Duodenal mucosa (tissue), 2 donors: ENCODE measurements around the gene GPR87.

Source experiments
- H3K27ac ChIP-seq: one replicate; pipeline ENCODE4 v1.7.0; 2013; ENCODE audit warnings: low read depth, low read length
- H3K27me3 ChIP-seq, 2 donors: one replicate each; pipeline ENCODE4 v1.7.0; 2013; ENCODE audit warnings: low read length in 2 of 2, control low read depth in 1 of 2; ENCODE audit not compliant: insufficient read depth in 2 of 2, control insufficient read depth in 1 of 2
- H3K36me3 ChIP-seq, 2 donors: one replicate each; pipeline ENCODE4 v1.7.0; 2013; ENCODE audit warnings: low read length in 2 of 2, control low read depth in 1 of 2; ENCODE audit not compliant: insufficient read depth in 2 of 2, control insufficient read depth in 1 of 2
- H3K4me1 ChIP-seq, 2 donors: one replicate each; pipeline ENCODE4 v1.7.0; 2013; ENCODE audit warnings: low read length in 2 of 2, control low read depth in 1 of 2; ENCODE audit not compliant: insufficient read depth in 2 of 2, control insufficient read depth in 1 of 2
- H3K4me3 ChIP-seq, 2 donors: one replicate each; pipeline ENCODE4 v1.7.0; 2013; ENCODE audit warnings: low read length in 2 of 2, low read depth in 1 of 2
- H3K9ac ChIP-seq, 2 donors: one replicate each; pipeline ENCODE4 v1.7.0; 2013; ENCODE audit warnings: low read length in 2 of 2, low read depth in 1 of 2
- H3K9me3 ChIP-seq, 2 donors: one replicate each; pipeline ENCODE4 v1.7.0; 2013; ENCODE audit warnings: low read length in 2 of 2, control low read depth in 1 of 2; ENCODE audit not compliant: control insufficient read depth in 1 of 2

GPR87 gene

DNA sequence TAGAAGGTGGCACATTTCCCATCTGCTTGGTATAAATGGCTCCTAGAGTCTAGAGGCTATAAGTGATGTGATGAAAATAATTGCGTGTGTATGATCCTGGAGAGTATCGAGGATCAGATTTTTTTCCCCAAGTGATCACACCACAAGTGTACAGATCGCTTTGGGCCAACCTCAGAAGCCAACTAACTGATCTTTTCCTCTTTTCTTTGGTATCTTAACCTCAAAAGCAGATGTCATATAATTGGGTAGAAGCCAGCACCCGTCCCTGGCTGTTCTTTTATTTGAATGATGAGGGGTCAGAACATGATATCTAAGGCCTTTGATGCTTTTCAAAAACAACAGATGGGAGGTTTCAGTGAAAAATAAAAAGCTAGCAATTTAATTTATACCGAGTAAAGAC lies 41.5 kb downstream of the GPR87 start:
- no peaks in the 10 kb centered on the region for H3K36me3 ChIP-seq
- no peaks in the 10 kb centered on the region for H3K27me3 ChIP-seq
- no peak overlapping the region for H3K27ac ChIP-seq
- H3K9ac ChIP-seq: no peak overlapping the region
- no peak overlapping the region for H3K4me3 ChIP-seq
- peaks cover 0 to 5% of the 10 kb centered on the region in 2 donors for H3K4me1 ChIP-seq
- no peaks in the 10 kb centered on the region for H3K9me3 ChIP-seq

DNA sequence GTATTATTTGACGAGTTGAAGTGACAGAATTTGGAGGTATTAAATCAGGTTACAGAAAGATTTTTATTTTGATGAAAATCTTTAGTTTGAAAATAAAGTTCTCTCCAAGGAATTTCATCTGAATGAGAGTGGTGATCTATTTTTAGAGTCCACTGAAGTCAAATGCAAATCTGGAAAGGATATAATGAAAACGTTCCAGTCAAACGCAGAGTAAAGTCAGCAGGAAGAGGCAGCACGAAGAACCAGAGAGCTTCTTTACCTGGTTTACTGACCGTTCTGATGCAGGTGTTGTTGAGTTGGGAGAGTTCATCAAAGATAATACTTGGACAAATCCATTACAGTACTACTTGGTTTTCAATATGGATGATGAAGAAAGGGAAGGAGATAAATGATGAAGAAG lies 47.0 kb downstream of the GPR87 start:
- H3K36me3 ChIP-seq: no peaks in the 10 kb centered on the region
- H3K4me3 ChIP-seq: no peak overlapping the region
- no peak overlapping the region for H3K9ac ChIP-seq
- H3K27ac ChIP-seq: no peak overlapping the region
- no peaks in the 10 kb centered on the region for H3K9me3 ChIP-seq
- H3K27me3 ChIP-seq: no peaks in the 10 kb centered on the region
- peaks cover 6 to 9% of the 10 kb centered on the region in 2 donors for H3K4me1 ChIP-seq

DNA sequence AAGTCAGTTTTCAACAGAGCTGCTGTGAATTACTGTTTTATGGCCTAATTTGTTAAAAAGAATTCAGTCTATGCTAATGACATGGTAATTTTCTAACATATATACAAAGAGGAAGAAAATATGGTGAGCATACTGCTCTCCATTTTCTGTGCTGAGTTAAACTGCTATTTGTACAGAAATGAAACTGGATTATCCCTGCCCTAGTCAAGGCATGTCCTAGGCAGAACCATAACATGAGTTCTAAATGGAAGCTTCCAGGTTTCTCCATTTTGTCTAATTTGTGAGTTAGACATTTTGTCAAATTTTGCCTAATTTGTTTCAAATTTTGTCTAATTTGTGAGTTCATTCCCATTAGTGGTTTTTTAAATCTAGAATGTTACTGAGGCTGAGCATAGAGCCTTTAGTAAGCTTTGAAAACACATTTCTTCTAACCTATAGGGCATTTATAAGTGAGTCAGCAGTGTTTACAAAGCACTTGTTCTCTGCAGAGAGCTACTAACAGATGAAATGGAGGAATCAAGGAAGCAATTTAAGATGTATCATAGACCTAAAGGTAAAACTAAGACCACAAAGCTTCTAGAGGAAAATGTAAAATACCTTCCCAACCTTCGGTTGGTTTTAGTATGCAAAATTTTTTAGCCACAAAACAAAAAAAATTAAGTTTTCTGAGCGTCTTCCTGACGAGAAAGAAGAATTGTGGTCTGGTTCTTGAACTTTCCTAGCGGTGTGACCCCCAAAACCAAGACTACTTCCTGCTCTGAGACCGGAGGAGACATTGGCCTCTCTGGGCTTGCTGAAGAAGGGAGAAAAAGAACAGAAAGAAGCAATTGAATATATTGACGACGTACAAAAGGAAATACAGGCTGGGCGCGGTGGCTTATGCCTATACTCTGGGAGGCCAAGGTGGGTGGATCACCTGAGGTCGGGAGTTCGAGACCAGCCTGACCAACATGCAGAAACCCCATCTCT lies 48.1 kb downstream of the GPR87 start:
- Histone ChIP-seq H3K4me1 (peaks cover 6 to 12% of the 10 kb centered on the region in 2 donors), H3K9me3 (no peaks in the 10 kb centered on the region), H3K27me3 (no peaks in the 10 kb centered on the region), H3K27ac (no peak overlapping the region), H3K4me3 (no peak overlapping the region), H3K9ac (no peak overlapping the region), H3K36me3 (no peaks in the 10 kb centered on the region)

DNA sequence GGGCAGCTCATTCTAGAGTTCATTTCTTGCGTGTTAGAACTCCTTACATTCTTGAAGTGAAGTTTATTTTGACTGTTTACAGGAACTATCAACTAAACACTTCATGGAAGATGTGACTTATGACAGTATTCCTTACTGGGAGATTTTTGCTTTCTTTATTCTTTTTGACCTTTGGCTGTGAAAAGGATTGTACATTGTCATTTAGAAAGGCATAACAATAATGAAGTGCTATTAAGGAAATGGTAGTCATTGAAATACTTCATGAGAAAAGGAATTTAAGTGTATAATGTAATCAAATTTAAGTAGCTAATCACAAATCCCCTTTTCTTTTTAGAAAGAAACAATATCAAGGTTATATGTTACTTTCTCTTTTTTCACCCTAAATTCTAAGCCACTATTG lies 49.6 kb downstream of the GPR87 start:
- Histone ChIP-seq H3K36me3 (no peaks in the 10 kb centered on the region), H3K4me1 (peaks cover 6 to 12% of the 10 kb centered on the region in 2 donors), H3K27ac (no peak overlapping the region), H3K9me3 (no peaks in the 10 kb centered on the region), H3K4me3 (no peak overlapping the region), H3K9ac (no peak overlapping the region), H3K27me3 (no peaks in the 10 kb centered on the region)

DNA sequence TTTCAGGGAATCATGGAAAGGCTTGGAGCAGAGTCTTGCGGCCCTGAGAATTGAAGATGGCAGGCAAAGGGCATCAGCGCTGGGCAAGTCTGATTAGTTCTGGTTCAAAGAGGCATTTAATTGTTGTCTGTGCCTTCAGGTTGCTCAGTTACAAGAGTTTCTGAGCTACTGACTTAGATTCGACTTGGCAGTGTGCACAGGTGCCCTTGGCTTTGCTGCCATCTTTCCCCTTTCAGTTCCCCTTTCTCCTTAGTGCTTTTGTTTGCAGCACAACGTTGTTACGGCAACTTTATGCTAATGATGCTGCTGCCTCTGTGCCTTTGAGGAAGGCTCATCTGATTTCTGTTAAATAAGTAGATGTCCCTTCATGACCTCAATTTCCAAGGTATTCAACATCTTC lies 50.8 kb downstream of the GPR87 start:
- H3K4me3 ChIP-seq: no peak overlapping the region
- H3K9ac ChIP-seq: no peak overlapping the region
- no peaks in the 10 kb centered on the region for H3K9me3 ChIP-seq
- H3K4me1 ChIP-seq: peaks cover 6 to 12% of the 10 kb centered on the region in 2 donors
- no peaks in the 10 kb centered on the region for H3K36me3 ChIP-seq
- H3K27me3 ChIP-seq: no peaks in the 10 kb centered on the region
- no peak overlapping the region for H3K27ac ChIP-seq

DNA sequence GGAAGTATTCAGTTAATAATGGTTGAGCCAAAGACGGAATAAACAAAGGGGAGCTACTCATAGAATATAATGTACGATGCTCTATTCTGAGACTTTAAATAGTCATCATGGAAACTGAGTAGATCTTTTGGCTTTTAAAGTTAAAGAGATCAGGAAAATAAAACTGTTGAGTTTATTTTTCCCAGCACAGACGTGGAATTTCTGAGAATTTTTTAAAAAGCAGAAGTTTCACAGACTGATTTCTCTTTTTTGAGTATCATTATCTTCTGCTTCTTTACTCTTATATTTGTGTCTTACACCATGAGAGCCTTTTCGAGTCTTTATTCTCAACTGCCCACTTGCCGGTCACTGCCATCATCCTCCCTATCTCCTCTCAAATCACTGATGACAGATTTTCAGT lies 51.5 kb downstream of the GPR87 start:
- Histone ChIP-seq H3K36me3 (no peaks in the 10 kb centered on the region), H3K9me3 (no peaks in the 10 kb centered on the region), H3K27me3 (no peaks in the 10 kb centered on the region), H3K9ac (no peak overlapping the region), H3K4me3 (no peak overlapping the region), H3K27ac (no peak overlapping the region), H3K4me1 (peaks cover 6 to 12% of the 10 kb centered on the region in 2 donors)

DNA sequence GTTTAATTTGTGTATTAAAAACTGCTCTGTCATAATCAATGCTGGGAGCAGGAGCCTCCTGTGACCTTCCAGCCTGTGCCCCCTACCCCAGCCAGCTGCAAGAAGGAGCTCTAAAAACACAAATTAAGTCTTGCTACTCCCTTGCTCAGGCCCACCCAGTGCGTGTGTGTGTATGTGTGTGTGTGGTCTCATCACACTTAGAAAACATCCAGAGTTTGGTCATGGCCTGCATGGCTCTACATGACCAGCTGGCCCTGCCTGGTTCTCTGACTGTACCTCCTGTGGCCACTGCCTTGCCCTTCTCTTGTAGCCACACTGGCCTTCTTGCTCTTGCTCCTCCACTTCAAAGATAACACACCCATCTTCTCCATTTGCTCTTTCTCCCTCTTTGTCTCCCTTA lies 52.0 kb downstream of the GPR87 start:
- Histone ChIP-seq H3K27ac (no peak overlapping the region), H3K27me3 (no peaks in the 10 kb centered on the region), H3K4me3 (no peak overlapping the region), H3K9me3 (no peaks in the 10 kb centered on the region), H3K36me3 (no peaks in the 10 kb centered on the region), H3K4me1 (peaks cover 6 to 12% of the 10 kb centered on the region in 2 donors), H3K9ac (no peak overlapping the region)

DNA sequence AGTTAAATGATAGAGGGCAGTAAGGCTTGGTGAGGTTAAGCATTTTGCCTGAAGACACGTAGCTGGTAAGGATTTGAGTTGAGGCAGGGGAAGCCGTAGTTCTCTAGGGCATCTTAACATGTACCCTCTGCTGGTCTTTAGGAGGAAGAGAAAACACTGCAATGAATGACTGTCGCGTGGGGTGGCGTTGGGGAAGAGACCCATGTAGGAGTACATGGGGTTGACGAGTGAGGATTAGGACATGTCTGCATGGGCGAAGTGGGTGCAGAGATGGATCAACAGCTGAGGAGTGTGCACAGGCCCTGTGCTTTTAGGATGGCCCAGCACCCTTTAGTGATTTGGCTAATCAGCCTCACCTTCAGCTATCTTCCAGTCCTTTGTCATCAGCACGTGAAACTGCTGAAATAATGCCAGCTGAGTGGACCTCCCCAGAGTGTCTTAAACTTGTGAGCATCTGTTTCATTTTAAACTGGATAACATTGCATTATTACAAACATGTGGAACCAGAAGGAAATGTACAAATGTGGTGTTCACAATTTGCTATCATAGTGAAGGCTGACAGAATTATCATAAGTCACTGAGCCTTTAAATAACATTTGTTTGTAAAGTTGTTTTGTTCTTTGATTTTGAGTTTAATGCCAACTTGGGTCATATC lies 53.6 kb downstream of the GPR87 start:
- Histone ChIP-seq H3K27me3 (no peaks in the 10 kb centered on the region), H3K27ac (no peak overlapping the region), H3K4me3 (no peak overlapping the region), H3K9me3 (no peaks in the 10 kb centered on the region), H3K36me3 (no peaks in the 10 kb centered on the region), H3K9ac (no peak overlapping the region), H3K4me1 (peaks cover 0 to 12% of the 10 kb centered on the region in 2 donors)

DNA sequence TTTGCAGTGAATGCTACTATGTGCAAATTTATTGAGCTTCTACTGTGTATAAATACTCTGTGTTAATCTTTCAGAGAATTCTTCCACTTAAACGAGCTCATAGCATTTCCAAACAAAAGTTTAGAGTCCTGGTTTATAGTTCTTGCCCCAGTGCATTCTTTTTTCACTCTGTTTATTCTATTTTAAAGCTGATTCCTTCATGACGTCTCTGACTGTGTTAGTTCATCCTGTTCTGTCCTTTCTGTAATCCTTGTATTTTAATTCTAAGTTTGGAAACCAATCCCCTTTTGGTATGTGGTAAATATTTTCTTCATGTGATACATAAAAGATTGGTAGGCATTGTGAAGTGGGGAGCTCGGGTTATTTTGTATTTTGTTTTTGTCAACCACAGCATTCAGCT lies 57.0 kb downstream of the GPR87 start:
- Histone ChIP-seq H3K36me3 (no peaks in the 10 kb centered on the region), H3K9ac (no peak overlapping the region), H3K9me3 (no peaks in the 10 kb centered on the region), H3K27ac (no peak overlapping the region), H3K4me3 (no peak overlapping the region), H3K4me1 (peaks cover 0 to 4% of the 10 kb centered on the region in 2 donors), H3K27me3 (no peaks in the 10 kb centered on the region)

DNA sequence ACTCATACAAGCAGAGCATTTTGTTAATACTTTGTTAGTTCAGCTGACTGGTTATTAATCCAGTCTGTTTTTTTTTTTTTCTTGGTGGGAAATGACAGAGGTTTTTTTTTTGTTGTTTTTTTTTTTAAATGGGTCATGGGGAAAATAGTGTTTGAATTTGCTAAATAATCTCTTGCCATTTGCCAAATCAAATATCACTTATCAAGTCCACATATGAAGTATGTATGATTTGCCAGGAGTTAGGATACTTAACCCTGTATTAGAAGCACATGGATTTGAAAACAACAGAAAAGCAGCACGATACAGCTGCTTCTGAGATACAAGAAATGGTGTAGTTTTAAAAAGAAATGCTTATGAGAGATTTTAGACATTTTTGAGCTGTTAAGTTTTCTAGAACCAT lies 59.9 kb downstream of the GPR87 start:
- Histone ChIP-seq H3K36me3 (no peaks in the 10 kb centered on the region), H3K27me3 (no peaks in the 10 kb centered on the region), H3K9me3 (no peaks in the 10 kb centered on the region), H3K4me3 (no peak overlapping the region), H3K27ac (no peak overlapping the region), H3K9ac (no peak overlapping the region), H3K4me1 (no peaks in the 10 kb centered on the region)
